ENCODE measurements around the gene CSNK1A1. TPM values are rescaled to one million over a fixed set of nuclear protein-coding genes. Genes with fewer than 3 reads are reported as not detected.

The CSNK1A1 gene
- total RNA-seq (2021; ENCODE audit: unreplicated experiment) (263 TPM), Bru-seq, nascent RNA (percentile 98 among the genes with signal in this experiment), BruChase-seq, experiment 1, labeled RNA remaining after a 6-hour chase (percentile 96 among the genes with signal in this experiment), BruChase-seq, experiment 2, labeled RNA remaining after a 2-hour chase (percentile 95 among the genes with signal in this experiment)
- polyA plus RNA-seq (2012): 141 and 181 TPM in 2 replicates
- long read RNA-seq, full-length matches to known transcripts: 379 of 484 reads
- long read RNA-seq, partial matches to known transcripts: 55 of 484 reads
- long read RNA-seq, other reads (novel, unspliced or antisense): 50 of 484 reads

DNA sequence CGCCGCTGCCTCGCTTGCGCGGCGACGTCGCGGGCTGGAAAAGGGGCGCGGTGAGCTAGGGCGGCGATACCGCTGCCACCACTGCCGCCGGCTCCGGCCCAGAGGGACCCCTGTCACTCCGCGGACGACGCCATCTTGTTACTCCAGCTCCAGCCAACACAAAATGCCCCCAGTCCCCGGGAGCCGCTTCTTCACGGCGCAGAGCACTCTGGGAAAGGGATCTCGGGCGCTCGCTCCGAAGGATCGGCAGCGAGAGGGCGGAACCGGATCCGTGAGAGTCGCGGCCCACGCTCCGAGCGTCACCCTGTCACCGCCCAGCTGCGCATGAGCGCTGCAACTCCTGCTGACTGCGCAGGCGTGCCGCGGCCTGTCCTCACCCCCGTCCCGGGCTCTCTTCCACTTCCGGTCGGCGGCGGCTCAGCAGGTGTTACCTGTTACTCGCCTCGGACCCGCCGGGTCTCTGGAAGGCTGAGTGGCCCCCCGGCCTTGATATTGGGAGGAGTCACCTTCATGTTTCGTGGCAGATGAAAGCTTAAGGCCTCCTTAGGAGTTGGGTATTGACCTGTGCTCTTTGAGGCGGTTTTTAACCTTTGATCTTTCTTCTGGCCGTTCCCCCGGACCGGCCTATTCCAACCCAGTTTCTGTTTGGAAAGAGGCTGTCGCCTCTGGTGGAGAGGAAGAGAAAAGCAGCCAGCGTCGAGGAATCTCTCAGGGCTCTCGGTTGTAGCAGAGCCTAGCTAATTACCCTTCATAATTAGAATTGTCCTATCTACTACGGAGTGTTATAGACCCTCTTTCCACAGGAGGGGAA, at the start of gene CSNK1A1:
CSNK1A1 (minus strand) TSS at position 213 of the 811 bp plus-strand sequence. CDS start 475 bp downstream, outside the sequence.
- Histone ChIP-seq H2AFZ (ENCODE audit: low read depth, low read length, poor library complexity, severe bottlenecking) (no peak within 1 kb of the TSS), H3K36me3 (ENCODE audit: control insufficient read depth in 1 of 2, insufficient read depth in 2 of 2, low read length in 2 of 2) (peaks cover 6 to 29% of the 10 kb centered on the region in 2 experiments), H3K79me2 (ENCODE audit: insufficient read depth, low read length) (peaks cover 53% of the 10 kb centered on the region), H3K9me3 (ENCODE audit: control insufficient read depth in 1 of 2, insufficient read depth in 1 of 2, low read depth in 1 of 2, low read length in 2 of 2) (no peaks in the 10 kb centered on the region), H3K9ac (ENCODE audit: low read length) (peak within 1 kb of the TSS; percentile 99), H3K4me2 (ENCODE audit: low read length) (peak within 1 kb of the TSS; percentile 84), H3K4me3 (replicated peaks in 1 of 2; ENCODE audit: low read depth in 1 of 2, low read length in 2 of 2) (peak within 1 kb of the TSS; percentile 85 to 99), H3K4me1 (ENCODE audit: control insufficient read depth in 1 of 2, insufficient read depth in 2 of 2, low read length in 2 of 2) (peaks cover 11 to 64% of the 10 kb centered on the region in 2 experiments; a peak in 3 of 4 replicates), H4K20me1 (ENCODE audit: insufficient read depth) (peaks cover 6% of the 10 kb centered on the region; the same call in 1 of the 2 replicates), H3K9me2 (ENCODE audit: insufficient read depth) (no peaks in the 10 kb centered on the region), H3K27me3 (ENCODE audit: insufficient read depth, low read length) (no peaks in the 10 kb centered on the region), H3K27ac (ENCODE audit: low read depth, low read length) (peak within 1 kb of the TSS; percentile 93)
- peak; percentile 93 for ATAC-seq
- DNase-seq (ENCODE audit: low read depth, low spot score): peak; percentile 96
- no TSS peak for BruUV-seq (replicated peaks)
- ChIA-PET POLR2A (interaction anchor here (0.6 to 4.5 kb wide), 13 partner anchors 11 to 206 kb away, joined by 3 to 56 read pairs (median 4); partner anchors contain the start of gene GRPEL2), RAD21 (ENCODE audit: low non-redundant PET in 1 of 2, low total read pairs in 2 of 2, uncharacterized antibody in 2 of 2, unreplicated experiment in 2 of 2) (interaction anchor here (0.7 to 1.4 kb wide), 4 partner anchors 10 to 109 kb away, joined by 3 to 6 read pairs (median 4); no protein-coding TSS in a partner anchor), CTCF (interaction anchor here (0.7 to 2.7 kb wide), 9 partner anchors 11 to 206 kb away, joined by 3 to 22 read pairs (median 5); partner anchors contain the start of gene GRPEL2)
- intact Hi-C loops (cut with micrococcal nuclease): loop anchor here (1.0 kb wide), 1 partner anchor 109 kb away; no protein-coding TSS in a partner anchor
- no peak for TF ChIP-seq SRF (IDR thresholded peaks at IDR 0.05; ENCODE audit: low read depth)
- peak; percentile 84 for TF ChIP-seq POLR2A (IDR thresholded peaks at IDR 0.05; ENCODE audit: borderline replicate concordance, extremely low read depth, insufficient read depth, insufficient read length)
- TF ChIP-seq EGR1 (IDR thresholded peaks at IDR 0.05; ENCODE audit: low read depth): no peak
- no peak for TF ChIP-seq EZH2phosphoT487 (IDR thresholded peaks at IDR 0.05; ENCODE audit: borderline replicate concordance)
- no peak for TF ChIP-seq ZNF274 (IDR thresholded peaks at IDR 0.05; ENCODE audit: low read depth, low read length)
- peak; percentile 78 for TF ChIP-seq ZFX (IDR thresholded peaks at IDR 0.05)
- TF ChIP-seq, protein P1, sequence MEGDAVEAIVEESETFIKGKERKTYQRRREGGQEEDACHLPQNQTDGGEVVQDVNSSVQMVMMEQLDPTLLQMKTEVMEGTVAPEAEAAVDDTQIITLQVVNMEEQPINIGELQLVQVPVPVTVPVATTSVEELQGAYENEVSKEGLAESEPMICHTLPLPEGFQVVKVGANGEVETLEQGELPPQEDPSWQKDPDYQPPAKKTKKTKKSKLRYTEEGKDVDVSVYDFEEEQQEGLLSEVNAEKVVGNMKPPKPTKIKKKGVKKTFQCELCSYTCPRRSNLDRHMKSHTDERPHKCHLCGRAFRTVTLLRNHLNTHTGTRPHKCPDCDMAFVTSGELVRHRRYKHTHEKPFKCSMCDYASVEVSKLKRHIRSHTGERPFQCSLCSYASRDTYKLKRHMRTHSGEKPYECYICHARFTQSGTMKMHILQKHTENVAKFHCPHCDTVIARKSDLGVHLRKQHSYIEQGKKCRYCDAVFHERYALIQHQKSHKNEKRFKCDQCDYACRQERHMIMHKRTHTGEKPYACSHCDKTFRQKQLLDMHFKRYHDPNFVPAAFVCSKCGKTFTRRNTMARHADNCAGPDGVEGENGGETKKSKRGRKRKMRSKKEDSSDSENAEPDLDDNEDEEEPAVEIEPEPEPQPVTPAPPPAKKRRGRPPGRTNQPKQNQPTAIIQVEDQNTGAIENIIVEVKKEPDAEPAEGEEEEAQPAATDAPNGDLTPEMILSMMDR (IDR thresholded peaks at IDR 0.05 in 2 of 3, conservative IDR thresholded peaks at IDR 0.05 in 1 of 3; ENCODE audit: borderline replicate concordance in 1 of 3, insufficient read depth in 1 of 3, low read depth in 2 of 3, low read length in 2 of 3): peak in 2 of 3 experiments; percentile 76 to 84; a peak in 4 of 6 replicates
- no peak for TF ChIP-seq CBX3 (IDR thresholded peaks at IDR 0.05; ENCODE audit: low read depth)
- peak; percentile 97 for TF ChIP-seq YY1 (IDR thresholded peaks at IDR 0.05; ENCODE audit: extremely low read depth, insufficient replicate concordance, low read depth, low read length)
- TF ChIP-seq JUND (IDR thresholded peaks at IDR 0.05): no peak
- TF ChIP-seq SP1 (IDR thresholded peaks at IDR 0.05; ENCODE audit: low read depth): no peak
- TF ChIP-seq POLR2AphosphoS5 (IDR thresholded peaks at IDR 0.05; ENCODE audit: low read depth, low read length): peak; percentile 97
- peak; percentile 96 for TF ChIP-seq TCF7L2 (IDR thresholded peaks at IDR 0.05; ENCODE audit: borderline replicate concordance, extremely low read depth, insufficient read depth, insufficient read length)
